ENCODE results near the gene RSPH1.

RSPH1 gene

DNA sequence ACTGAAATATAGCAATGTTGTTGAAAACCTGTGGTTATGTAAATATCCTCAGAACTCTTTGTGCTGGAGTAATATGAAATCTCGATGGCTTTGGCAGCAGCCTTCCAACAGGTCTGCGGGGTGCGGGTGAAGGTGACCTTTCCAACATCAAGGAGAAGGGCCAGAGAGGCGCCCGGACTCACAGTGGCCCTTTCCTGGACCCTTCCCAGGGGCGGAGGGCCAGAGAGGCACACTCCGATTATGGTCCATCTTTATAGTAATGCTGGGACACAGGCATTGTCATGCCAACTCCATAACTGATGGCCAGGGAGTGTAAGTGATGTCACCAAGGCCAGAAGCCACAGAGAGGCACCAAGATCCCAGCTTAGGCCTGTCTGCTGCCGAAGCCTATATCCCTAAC lies 35.7 kb upstream of the RSPH1 start:
- no peak for FAIRE-seq

DNA sequence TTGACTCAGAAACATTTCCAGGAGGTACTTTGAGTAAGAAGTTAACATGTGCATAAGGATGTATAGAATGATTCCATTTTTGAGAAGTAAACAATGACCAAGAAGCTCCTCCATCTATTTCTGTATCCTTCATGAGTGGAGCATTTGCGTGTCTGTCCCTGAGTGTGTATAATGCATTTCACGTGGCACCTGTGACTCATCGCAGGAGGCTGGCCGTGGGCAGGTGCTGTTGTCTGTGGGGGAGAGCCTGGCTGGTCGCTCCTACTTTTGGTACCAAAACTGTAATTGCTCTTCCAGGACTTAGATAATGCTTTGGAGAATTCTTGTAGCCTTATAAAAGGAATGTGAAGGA lies 34.1 kb upstream of the RSPH1 start:
- FAIRE-seq: no peak

DNA sequence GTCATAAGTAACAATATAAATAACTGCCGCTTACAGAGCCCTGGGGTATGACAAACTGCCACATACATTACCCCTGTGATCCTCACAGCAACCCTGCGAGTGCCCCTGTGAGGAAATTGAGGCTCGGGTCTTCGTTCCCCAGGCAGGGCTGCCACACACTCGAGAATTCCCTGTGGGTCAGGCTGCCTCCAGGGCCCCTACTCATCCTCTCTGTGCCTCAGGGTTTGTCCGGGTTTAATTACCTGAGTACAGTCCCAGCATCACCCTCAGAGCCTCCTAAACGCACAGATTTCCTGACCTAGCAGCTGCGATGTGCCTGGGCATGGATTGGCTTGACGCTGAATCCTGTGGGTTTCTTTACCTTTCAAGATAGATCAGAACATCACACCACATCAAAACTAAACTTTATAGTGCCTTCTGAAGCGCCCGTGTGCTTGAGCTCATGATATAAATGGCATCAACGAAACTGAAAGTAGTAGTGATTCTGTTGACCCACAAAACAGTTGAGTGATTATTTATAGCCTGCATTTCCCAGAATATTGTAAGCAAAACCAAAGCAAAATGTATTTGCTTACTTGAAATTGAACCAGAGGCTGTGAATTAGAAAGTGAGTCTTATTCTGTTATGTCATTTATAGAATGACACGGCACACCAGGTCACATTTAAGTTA lies 31.6 kb upstream of the RSPH1 start:
- FAIRE-seq: no peak

DNA sequence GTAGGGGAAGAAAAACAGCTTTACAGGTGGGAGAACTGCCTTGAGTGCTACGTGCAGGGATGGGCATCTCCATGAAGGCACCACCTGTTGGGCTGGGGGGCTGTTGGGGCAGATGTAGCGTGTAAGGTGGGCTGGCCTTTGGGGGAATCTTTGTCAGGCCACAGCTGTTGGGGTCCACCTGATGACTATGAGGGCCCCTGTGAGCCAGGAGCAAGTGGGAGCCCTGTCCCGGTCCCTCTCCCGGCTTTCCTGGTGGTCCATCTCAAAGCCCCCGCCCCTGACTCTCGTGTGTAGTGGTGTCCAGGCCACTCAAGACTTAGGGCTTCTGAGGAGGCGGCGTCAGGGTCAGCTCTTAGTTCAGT lies 31.1 kb upstream of the RSPH1 start:
- FAIRE-seq: no peak

DNA sequence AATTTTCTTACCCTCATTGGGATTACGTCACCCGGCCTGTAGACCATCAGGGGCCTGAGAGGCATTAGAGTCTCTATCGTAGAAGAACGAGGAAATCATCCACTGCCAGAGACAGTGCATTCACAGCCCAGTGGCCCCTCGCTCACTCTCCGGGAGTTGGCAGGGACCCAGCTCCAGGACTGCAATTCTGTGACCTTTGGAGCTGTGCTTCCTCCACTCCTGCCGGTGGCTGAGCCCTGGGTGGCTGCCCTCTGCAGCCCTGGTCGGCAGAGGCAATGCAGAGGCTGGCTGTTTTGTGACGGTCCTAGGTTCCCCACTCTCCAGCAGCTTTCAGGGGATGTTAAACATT lies 30.3 kb upstream of the RSPH1 start:
- no peak for FAIRE-seq

DNA sequence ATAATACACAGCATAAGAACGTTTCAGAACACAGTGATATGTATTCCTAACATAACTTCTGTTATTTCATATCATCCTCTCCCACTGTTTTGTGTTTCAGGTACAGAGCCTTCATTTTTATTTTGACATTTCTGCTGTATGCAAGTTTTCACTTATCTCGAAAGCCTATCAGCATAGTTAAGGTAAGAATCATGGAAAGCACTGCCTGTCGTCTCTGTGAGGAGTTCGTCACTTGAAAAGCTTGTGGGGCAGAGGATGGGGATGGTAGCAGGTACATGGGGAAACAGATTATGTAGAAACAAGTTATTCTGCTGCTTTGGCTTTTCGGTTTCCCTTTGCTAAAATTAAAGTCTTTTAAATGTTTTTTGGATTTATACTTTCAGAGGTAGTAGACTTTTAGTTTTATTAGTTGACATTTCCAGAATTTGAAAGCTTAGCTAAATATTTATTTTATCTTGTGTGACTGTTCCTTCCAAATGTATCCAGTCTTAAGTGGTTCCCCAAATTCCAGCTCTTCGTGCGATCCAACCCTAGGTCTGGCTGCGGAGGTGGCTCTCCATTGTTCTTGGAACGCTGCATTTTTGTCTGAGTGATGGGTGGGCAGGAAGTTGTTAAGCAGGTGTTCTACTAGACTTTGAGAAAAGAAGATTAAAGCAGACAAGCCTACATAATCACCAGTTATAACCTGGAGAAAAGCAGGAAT lies 29.8 kb upstream of the RSPH1 start:
- FAIRE-seq: no peak

DNA sequence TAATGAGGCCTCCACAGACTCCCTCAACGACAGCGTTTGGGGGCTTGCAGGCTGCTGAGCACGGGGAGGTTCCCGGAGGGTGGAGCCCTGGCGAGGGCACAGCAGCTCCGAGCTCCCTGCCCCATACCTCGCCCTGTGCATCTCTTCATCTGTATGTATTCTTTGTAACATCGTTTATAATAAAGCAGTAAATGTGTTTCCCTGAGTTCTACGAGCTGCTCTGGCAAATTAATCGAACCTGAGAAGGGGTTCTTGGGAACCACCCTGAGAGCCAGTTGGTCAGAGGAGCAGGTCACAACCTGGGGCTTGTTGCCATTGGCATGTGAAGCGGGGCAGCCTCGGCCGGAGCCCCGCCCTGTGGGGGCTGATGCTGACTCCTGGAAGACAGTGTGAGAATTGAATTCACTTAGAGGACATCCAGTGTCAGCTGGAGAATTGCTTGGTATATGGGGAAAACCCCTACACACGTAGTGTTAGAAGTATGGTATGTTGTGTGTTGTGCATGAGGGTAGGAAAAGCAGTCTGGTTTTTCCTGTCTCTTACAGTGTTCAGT lies 29.1 kb upstream of the RSPH1 start:
- FAIRE-seq: no peak

DNA sequence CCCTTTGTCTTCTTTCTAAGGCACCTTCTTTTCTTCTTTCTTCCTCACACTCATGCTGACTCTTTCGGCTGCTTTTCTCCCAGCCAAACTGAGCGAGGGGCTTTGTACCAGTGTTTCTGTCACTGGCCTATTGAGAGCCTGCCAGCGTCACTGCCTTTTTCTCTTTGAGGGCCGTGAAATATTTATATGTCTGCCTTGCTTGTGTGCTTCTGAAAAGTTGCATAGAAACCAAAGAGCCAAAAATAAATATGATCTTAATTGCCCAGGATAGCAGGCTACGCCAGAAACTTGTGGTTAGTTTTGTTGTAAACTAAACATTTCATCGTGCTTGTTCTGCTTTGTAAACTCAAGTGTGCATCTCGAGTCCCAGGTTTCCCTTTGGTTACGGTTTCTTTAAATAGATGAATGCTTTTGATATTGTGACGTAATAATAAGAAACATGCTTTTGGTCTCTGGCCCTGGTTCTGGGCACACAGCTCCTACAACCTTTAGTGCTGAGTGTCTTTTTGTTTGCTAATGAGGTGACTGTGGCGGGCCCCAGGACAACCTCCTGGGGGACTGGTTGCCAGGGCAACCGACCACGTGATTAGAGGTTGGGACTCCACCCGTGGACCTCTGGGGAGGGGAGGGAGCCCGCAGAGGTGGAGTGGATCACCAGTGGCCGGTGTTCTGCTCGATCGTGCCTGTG lies 28.5 kb upstream of the RSPH1 start:
- FAIRE-seq: no peak

DNA sequence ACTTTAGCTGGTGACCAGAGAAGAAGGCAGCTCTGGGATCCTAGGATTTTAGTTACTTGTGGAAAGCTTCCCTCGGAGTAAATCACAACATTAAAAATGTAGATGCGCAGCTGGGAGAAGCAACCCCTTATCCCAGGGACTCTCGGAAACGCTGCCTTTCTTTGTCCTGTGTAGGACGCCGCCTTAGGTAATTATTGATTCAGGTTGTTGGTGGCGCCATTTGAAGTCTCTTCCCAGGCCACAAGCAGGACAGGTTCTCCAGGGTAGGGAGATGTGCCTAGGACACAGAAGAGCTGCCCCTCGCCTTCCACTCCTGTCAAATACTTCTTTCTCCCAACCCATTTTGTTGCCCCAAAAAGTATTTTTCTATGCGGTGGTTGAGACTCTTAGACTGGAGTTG lies 27.9 kb upstream of the RSPH1 start:
- FAIRE-seq: no peak

DNA sequence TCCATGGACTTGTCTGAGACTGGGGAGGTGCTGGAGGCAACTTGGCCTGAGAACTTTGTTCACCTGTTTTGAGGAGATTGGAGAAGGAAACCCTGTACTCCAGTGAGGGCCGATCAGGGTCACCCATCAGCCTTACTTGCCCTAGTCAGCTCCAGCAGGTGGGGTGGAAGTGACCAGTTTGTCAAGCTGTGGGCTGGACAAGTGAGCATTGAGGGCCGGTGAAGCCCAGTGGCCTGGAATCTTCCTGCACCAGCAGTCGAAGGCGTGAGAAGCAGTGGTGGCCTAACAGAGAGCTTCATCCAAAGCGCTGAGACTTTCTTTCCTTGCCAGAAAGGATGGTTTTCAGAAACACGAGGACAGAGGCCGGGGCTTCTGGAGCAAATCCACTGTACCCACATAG lies 27.2 kb upstream of the RSPH1 start:
- no peak for FAIRE-seq

DNA sequence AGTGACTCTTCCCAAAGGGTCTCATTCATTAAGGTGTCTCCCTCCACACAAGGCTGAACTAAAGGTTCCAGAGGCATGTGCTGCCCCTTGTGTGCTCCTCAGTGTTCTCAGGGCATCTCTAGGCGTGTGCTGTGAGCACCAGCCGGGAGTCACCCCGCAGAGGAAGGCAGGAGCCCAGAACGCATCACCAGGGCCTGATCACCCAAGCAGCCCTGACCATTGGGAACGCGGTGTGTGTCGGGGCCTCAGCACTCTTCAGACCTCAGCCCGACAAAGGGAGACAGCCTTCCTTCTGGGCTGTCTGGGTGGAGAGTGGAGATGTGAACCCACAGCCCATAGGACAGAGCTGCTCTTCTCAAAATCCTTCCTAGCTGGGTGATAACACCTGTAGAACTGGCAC lies 26.7 kb upstream of the RSPH1 start:
- FAIRE-seq: no peak

DNA sequence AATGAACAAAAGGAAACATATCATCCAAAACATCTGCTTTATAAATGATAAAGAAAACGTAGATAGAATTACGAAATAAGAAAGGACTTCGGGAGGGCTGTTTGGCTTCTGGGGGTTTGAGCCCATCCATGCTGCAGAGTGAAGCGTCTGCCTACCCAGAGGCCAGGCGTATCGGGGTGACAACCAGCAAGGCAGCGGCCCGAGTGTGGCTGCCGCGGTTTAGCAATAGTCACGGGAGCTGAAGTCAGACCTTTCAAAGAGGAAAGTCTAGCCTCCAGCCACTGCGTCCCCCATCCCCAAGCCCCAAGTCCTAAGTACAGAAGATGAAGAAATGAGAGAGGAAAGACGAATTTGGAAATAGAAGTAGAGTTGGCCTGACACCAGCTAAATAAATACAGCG lies 26.2 kb upstream of the RSPH1 start:
- no peak for FAIRE-seq

DNA sequence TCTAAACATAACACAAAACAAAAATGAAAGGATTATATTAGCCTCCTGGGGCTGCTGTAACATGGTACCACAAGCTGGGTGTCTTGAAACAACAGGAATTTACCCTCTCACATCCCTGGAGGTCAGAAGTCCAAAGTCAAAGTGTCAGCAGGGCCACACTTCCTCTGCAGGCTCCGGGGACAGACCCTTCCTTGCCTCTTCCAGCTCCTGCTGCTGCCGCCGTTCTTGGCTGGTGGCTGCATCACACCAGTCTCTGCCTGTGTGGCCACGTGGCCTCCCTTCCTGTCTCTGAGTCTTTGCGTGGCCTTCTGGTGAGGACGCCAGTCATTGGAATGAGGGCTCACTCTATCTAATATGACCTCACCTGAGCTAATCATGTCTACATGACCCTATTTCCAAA lies 25.8 kb upstream of the RSPH1 start:
- no peak for FAIRE-seq

DNA sequence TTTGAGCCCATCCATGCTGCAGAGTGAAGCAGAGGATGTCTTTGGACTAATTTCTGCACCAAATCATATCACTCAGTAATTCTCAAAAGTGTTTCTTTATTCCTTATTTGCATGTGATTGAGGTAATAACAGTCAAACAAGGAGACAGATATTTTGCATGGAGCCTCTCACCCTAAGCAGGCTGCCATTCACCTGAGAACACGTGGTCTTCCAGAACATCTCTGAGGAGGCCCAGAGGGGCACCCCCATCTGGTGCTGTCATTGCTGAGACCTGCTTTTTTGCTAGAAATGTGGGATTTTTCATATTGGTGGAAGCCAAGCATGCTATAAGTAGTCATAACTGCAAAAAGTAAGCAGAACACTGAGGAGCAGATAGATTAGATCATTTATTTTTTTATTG lies 25.4 kb upstream of the RSPH1 start:
- no peak for FAIRE-seq

DNA sequence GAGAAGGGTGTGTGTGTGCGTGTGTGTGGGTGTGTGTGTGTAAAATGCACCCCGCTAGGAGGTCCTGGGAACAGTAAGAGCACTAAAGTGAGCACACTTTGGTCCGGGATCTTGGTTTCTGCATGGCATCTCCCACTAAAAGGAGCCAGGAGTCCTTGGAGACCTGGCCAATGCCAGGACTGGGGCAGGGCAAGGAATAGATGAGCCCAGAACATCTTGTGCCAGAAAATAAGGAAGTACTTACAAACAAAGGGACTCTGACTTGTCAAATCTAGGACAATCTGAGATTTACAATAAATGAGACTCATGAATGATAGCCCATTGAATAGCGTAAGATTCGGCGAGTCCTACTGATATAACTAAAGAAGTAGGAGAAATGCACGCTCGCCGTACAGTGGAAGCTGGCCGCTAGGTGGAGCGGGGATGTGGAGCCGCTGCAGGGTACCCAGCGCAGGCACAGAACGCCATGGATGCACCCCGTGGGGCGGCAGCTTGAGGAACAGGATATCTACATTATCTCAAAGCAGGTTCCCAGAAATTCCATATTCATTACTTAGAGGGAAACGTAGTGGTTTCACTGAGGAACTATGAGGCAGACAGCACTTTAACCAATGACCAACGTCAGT lies 24.7 kb upstream of the RSPH1 start:
- no peak for FAIRE-seq

DNA sequence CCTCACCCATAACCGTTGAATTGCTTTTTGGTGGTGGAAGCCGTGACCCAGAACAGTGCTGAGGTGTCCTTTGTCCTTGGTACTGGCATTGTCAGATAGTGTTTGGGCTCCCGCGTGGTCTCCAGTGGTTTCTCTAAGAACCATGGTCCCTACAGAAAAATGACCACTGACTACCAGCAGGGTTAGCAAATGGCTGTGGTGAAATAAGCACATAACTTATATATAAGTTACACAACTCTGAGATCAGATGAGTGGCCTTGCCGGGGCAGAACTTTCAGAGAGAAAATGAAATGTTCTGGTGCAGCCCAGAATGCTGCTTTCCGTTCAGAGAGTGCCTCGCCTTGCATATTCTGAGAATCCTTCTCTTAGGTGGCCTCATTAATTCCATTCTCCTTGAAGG lies 22.6 kb upstream of the RSPH1 start:
- FAIRE-seq: no peak

DNA sequence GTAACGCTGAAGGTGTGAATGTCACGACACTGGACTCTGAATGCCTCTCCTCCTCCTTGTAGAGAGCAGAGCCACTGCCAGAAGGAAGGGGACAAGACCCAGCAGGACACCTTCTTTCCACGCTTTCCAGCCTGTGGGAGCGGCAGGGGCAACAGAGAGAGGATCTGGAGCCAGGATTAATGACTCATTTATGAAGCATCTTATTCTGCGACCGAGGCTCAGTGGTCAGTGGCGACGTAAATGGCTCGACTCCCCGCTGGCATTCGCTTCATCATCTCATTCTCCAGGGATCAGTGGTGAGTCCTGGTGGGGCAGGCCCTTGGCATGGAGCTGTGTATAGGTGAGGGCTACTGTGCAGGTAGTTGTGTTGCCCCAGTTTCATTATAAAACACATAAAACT lies 22.2 kb upstream of the RSPH1 start:
- FAIRE-seq: no peak

DNA sequence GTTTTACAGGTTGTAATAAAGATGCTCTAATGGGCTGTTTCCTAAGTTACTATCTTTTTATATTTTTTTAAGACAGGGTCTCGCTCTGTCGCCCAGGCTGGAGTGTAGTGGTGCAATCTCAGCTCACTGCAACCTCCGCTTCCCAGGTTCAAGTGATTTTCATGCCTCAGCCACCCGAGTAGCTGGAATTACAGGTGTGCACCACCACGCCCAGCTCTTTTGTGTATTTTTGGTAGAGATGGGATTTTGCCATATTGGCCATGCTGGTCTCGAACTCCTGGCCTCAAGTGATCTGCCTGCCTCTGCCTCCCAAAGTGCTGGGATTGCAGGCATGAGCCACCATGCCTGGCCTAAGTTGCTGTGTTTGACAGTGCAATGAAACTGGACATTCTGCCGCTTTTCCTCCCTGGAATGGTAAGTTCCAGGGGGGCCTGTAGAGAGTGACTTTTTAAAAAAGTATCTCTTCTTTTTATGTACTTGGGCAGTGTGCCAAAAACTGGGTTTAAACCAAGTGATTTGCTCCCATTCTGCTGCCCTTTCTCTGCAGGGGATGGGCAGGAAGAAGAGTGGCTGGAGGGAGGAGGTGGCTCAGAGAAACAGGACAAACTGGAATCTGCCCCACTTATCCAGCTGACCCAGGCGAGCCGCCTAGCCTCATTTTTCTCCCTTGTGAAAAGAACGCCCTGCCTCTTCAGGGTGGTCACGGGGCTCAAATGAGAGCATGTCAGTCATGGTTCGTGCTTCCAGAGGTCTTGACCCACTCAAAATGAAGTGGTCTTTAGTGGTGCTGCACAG lies 19.9 kb upstream of the RSPH1 start:
- no peak for FAIRE-seq

DNA sequence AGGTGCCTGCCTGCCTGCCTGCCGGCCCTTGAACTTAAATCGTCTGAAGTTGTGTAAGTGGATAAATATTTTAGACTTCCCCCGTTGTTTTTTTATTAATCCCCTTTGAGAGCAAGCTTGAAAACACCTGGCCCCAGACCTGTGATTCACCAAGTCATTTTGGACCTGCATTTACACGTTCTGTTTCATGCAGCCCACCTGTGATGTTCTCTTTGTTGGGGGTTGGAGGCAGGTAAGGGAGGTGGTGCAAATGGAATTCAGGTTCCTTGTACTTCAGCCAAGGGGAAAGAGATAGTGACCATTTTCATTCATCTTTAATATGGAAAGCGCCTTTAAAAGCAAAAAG lies 18.8 kb upstream of the RSPH1 start:
- FAIRE-seq: no peak

DNA sequence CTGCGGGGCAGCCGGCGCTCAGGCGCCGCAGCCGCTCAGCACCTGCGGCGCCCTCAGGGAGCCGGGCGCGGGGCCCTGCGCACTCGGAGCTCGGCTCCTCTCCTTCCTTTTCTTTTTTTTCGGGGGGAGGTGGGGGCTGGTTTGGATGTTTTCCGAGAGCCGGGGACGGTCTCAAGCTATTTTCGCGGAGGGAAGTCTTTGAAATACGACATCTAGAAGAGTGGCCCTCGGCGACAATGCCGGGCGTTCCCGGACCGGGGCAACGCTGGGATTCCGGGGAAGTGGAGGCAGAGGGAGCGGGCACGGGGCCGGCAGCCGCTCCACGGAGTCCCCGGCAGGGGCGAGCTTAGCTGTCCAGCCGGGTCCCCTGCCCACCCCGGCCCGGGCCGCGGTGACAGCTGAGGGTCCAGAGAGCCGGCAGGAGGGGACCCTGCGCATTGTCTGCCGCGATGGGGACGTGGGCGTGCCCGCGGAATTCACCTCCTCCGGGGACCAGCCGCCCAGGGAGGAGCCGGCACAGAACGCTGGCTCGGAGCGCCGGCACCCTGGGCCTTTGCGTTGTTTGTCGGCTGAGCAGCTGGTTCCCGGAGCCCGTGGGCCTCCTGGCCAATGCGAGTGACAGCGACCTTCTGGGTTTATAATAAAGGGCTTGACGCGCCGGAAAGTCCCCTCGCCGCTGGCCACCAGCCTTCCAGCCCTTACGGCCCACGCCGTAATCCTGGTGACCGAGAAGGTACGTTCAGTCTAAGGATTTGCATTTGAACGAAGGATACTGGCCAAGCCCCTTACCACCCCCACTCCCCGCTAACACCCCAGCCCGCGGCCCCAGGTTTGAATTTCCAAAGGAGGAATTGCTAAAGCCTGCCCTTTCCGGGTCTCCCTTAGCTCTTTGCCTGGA lies 18.2 kb upstream of the RSPH1 start:
- no peak for FAIRE-seq

DNA sequence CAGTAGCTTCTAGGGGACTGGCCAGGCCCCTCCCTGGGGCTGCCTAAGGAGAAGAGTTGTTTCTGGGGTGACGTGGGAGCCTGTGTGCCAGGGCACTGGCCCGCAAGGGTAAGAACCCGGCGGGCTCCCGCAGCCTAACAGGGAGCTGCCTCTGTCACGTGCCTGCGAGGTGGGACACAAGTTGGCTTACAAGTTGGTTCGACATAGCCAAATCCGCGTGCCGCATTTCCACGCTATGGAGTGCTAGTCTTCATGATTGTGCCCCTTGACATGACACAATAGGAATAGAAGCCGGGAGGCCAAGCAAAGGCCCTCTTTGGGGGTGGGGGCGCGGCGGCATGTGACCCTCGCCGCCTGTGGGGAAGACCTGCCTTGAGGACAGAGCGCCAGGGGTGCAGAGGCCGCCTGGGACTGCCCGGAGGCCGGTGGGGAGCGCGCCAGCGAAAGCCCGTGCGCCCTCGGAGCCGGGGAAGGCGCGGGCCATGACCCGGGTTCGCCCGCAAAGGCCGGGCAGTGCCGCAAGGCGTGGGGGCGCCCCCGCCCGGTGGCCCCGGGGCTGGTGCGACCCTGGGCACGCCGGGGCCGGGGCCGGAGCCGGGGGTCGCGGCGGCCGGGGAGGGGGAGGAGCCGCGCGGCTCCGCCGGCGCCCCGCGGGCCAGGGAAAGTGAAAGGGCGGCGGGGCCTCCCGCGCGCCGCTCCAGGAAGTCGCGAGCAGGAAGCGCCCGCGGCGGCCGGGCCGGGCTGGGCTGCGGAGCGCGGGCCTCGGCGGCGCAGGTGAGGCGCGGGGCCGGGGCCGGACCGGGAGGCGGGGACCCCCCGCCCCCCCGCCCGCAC lies 17.3 kb upstream of the RSPH1 start, which contains the start of gene SLC37A1:
Gene SLC37A1 (plus strand): TSS at position 702 of the 834 bp plus-strand sequence. CDS start 4,603 bp downstream, outside the sequence.
- FAIRE-seq: no peak

Measured in G401.6 (cell line).